ENCODE results near the gene PACS2.

DNA sequence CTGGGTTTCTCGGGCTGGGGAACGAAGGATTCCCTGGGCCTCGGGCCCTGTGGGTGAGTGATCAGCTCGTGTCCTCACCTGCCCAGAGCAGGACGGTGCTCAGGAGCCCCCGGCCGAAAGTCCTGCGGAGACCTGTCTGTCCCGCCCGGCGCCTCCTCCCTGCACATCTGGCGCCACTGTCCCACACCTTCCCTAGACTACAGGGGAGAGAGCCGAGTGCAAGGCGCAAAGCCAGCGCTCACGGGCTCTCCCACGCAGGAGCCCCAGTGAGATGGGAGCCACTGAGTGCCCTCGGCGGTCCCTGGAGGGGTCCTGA lies 70.7 kb downstream of the PACS2 start:
- TF ChIP-seq, protein P1, sequence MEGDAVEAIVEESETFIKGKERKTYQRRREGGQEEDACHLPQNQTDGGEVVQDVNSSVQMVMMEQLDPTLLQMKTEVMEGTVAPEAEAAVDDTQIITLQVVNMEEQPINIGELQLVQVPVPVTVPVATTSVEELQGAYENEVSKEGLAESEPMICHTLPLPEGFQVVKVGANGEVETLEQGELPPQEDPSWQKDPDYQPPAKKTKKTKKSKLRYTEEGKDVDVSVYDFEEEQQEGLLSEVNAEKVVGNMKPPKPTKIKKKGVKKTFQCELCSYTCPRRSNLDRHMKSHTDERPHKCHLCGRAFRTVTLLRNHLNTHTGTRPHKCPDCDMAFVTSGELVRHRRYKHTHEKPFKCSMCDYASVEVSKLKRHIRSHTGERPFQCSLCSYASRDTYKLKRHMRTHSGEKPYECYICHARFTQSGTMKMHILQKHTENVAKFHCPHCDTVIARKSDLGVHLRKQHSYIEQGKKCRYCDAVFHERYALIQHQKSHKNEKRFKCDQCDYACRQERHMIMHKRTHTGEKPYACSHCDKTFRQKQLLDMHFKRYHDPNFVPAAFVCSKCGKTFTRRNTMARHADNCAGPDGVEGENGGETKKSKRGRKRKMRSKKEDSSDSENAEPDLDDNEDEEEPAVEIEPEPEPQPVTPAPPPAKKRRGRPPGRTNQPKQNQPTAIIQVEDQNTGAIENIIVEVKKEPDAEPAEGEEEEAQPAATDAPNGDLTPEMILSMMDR (conservative IDR thresholded peaks at IDR 0.05; ENCODE audit: low read depth, low read length) = no peak
- TF ChIP-seq RFX5 (IDR thresholded peaks at IDR 0.05; ENCODE audit: low read depth, low read length) (no peak), CEBPB (IDR thresholded peaks at IDR 0.05; ENCODE audit: low read depth, low read length) (no peak), POLR2A (IDR thresholded peaks at IDR 0.05; ENCODE audit: low read depth, low read length) (no peak), SMC3 (IDR thresholded peaks at IDR 0.05; ENCODE audit: low read depth, low read length) (no peak), FOS (IDR thresholded peaks at IDR 0.05; ENCODE audit: low read depth, low read length) (no peak), RAD21 (IDR thresholded peaks at IDR 0.05; ENCODE audit: low read length) (no peak), BHLHE40 (IDR thresholded peaks at IDR 0.05; ENCODE audit: low read depth, low read length) (no peak), RCOR1 (IDR thresholded peaks at IDR 0.05; ENCODE audit: insufficient replicate concordance, low read length) (no peak), MXI1 (IDR thresholded peaks at IDR 0.05; ENCODE audit: borderline replicate concordance, low read depth, low read length) (no peak), MAZ (IDR thresholded peaks at IDR 0.05; ENCODE audit: borderline replicate concordance, low read depth, low read length) (no peak)

Data from IMR-90 (cell line).